Measurements from ENCODE around the gene OSBPL7.

The OSBPL7 gene

DNA sequence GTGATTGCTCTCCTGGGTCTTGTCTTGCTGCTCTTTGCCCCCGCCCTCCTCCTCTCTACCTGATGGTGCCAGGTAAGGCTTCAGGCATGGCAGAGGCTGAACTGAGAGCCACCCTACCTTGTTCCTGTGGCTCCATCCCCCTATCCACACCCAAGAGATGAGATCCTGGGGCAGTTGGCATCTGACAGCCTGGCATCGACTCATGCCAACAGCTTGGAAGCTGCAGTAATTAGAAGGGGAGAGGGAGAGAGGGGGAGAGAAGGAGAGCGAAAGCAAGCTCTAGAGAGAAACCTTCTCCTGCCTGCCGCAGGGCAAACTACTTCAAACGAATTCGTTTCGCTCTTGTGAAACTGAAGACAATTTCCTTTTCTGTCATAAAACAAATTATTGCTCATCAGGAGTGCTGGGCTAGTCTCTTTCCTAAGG lies 43.2 kb upstream of the OSBPL7 start:
- no peak overlapping the region for H3K4me3 ChIP-seq (ENCODE audit: low read depth, low read length)
- TF ChIP-seq, protein P1, sequence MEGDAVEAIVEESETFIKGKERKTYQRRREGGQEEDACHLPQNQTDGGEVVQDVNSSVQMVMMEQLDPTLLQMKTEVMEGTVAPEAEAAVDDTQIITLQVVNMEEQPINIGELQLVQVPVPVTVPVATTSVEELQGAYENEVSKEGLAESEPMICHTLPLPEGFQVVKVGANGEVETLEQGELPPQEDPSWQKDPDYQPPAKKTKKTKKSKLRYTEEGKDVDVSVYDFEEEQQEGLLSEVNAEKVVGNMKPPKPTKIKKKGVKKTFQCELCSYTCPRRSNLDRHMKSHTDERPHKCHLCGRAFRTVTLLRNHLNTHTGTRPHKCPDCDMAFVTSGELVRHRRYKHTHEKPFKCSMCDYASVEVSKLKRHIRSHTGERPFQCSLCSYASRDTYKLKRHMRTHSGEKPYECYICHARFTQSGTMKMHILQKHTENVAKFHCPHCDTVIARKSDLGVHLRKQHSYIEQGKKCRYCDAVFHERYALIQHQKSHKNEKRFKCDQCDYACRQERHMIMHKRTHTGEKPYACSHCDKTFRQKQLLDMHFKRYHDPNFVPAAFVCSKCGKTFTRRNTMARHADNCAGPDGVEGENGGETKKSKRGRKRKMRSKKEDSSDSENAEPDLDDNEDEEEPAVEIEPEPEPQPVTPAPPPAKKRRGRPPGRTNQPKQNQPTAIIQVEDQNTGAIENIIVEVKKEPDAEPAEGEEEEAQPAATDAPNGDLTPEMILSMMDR (IDR thresholded peaks at IDR 0.05; ENCODE audit: control insufficient read depth, extremely low read depth, insufficient read depth) = no peak
- no peak for DNase-seq (ENCODE audit: low read depth)

DNA sequence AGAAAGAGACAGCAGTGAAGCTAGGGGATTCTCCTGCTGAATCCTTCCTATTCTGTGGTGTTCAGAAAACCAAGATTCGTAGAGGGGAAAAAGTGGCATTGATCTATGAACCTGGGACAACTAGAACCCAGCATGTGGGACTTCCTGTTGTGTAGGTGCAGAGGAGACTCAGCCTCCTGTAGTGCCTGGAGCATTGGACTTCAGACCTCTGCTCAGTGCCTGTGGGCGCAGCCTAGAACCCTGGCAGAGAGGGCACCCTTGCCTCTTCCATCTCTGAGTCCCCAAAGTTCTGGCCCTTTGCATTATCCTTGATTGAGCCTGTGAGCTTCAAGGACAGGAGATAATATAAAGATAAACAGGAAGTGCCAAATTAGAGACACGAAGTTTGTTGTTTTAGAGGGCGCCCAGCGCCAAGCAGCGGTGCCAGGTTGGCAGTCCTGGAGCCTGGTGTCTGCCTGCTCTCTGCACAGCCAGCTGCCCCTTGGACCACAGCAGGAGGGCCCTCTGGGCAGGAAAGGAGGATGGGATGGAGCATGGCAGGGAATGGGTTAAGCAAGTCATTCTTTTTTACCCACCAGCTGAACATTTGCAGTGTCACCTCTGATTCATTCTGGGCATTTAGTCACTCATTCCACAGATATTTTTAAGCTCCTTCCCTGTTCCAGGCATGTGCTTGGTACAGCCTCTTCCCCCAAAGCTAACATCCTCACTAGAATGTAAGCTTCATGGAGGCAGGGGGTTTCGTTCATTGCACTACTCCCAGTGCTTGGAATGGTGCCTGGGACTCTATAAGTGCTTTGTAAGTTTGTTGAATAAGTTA lies 41.2 kb upstream of the OSBPL7 start:
- DNase-seq (ENCODE audit: low read depth) = no peak
- TF ChIP-seq, protein P1 (IDR thresholded peaks at IDR 0.05; ENCODE audit: control insufficient read depth, extremely low read depth, insufficient read depth) = no peak
- H3K4me3 ChIP-seq (ENCODE audit: low read depth, low read length) = no peak overlapping the region

DNA sequence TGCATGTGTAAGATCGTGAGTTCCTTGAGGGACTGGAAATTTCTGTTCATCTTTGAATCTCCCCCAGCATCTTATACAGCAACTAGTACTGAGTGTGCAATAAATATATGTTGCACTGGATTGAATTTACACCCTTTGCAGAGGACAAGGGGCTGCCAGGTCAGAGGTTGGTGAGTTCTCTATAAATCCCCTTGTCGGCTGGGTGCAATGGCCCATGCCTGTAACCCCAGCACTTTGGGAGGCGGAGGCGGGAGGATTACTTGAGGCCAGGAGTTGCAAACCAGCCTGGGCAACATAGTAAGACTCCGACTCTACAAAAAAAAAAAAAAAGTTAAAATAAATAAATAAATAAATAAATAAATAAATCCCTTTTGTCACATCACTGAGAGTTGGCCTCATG lies 38.8 kb upstream of the OSBPL7 start:
- TF ChIP-seq, protein P1 (IDR thresholded peaks at IDR 0.05; ENCODE audit: control insufficient read depth, extremely low read depth, insufficient read depth) = no peak
- no peak for DNase-seq (ENCODE audit: low read depth)
- H3K4me3 ChIP-seq (ENCODE audit: low read depth, low read length) = no peak overlapping the region

DNA sequence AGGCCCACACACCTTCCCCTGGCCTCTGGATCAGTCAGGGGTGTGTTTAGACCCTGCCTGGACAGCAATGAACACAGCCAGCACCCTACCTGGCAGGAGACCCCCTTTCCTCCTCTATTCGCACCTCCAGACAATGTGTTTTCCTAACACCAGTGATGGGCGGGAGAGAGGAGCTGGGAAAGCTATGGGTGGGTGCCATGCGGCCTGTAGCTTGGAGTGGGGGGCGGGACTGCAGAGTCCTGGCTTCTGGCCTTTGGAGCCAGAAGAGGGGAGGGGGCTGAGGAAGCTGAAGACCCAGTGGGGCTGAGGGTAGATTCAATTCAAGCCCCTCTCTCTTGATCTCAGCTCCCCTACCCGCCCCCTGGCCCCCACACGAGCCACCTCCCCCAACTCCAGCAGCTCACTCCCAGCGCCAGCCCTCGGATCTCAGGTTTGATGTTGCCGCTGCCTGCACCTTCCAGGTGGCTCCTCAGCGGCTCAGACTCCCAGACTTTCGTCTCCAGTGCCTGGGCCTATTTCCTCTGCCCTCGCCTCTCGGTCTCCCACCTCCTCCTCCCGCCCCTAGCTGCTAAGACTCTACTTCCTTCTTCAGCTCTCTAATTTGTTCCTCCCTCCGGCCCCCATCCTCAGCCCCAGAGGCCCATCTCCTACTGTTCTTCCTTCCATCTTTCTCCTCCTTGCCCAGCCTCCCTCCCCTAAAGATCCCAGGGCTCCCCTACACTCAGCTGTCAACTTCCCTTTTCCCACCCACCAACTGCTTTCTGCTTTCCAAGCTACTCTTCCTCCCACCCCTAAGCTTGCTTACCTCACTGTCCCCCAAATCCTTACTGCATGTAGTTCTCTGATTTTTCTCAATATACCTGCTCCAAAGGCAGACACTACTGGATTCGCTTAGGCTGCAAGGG lies 36.2 kb upstream of the OSBPL7 start:
- TF ChIP-seq, protein P1 (IDR thresholded peaks at IDR 0.05; ENCODE audit: control insufficient read depth, extremely low read depth, insufficient read depth) = no peak
- H3K4me3 ChIP-seq (ENCODE audit: low read depth, low read length) = no peak overlapping the region
- DNase-seq (ENCODE audit: low read depth) = no peak

DNA sequence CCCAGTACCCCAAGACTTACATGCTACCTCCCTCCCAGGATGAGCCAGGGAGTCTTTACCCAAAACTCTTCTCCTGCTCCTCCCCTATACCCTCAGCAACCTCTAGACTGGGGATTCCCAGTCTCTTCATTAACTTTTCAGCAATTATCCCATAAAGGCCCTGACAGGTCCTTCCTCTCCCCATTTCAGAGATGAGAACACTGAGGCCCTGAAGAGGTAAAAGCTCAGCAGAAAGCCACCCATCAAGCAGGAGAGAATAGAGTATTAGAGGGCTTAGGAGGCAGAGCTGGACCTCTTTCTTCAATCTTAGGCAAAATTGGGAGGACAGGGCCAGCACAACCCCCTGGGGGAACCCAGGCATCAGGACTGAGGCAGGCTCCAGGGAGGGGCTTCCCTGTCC lies 35.2 kb upstream of the OSBPL7 start:
- no peak overlapping the region for H3K4me3 ChIP-seq (ENCODE audit: low read depth, low read length)
- DNase-seq (ENCODE audit: low read depth) = no peak
- TF ChIP-seq, protein P1 (IDR thresholded peaks at IDR 0.05; ENCODE audit: control insufficient read depth, extremely low read depth, insufficient read depth) = no peak

DNA sequence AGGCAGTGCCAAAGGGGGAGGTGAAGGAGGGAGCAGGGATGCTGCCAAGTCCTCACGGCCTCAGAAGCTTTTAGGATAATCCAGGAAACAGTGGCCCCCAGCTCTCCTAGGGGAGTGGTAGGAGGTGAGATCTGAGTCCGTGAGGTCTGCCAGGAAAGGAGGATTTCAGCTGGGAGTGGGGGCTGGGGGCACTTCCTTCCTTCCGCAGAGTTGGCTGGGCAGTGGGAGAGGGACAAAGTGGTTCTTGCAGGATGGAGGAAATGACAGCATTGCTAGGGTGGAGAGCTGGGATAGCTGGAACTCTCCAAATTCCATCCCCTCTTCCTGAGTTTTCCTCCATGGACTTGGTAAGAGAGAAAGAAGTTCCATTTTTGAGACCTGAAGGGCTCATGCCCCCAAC lies 34.1 kb upstream of the OSBPL7 start:
- TF ChIP-seq, protein P1 (IDR thresholded peaks at IDR 0.05; ENCODE audit: control insufficient read depth, extremely low read depth, insufficient read depth) = no peak
- H3K4me3 ChIP-seq (ENCODE audit: low read depth, low read length) = no peak overlapping the region
- DNase-seq (ENCODE audit: low read depth) = no peak
